GM21526 (cell line): ENCODE measurements around the gene CYSTM1.

Experiments
- ATAC-seq: cut with Tn5 transposase; IDR thresholded peaks from one replicate; pipeline ENCODE4 v1.9.1; 2021; ENCODE audit warnings: moderate library complexity; ENCODE audit not compliant: unreplicated experiment, low FRiP score

The CYSTM1 gene

GRCh38 chr5:140232731-140233130, 57.7 kb downstream of the CYSTM1 start:
- no peak for ATAC-seq

- ATAC-seq: no peak
Measured at GRCh38 chr5:140234377-140234989, 59.5 kb downstream of the CYSTM1 start.

- ATAC-seq: no peak
Measured at GRCh38 chr5:140235791-140236551, 61.0 kb downstream of the CYSTM1 start.

GRCh38 chr5:140236891-140237598, 62.1 kb downstream of the CYSTM1 start:
- ATAC-seq: no peak

- no peak for ATAC-seq
Measured at GRCh38 chr5:140238756-140239155, 63.8 kb downstream of the CYSTM1 start.

GRCh38 chr5:140239461-140239860, 64.5 kb downstream of the CYSTM1 start:
- ATAC-seq: no peak

GRCh38 chr5:140239939-140240700, 65.1 kb downstream of the CYSTM1 start:
- peak; percentile 51 for ATAC-seq

- no peak for ATAC-seq
Measured at GRCh38 chr5:140240987-140241706, 66.2 kb downstream of the CYSTM1 start.

GRCh38 chr5:140242099-140242498, 67.1 kb downstream of the CYSTM1 start:
- ATAC-seq: no peak

- ATAC-seq: no peak
Measured at GRCh38 chr5:140242890-140243585, 68.0 kb downstream of the CYSTM1 start.

DNA sequence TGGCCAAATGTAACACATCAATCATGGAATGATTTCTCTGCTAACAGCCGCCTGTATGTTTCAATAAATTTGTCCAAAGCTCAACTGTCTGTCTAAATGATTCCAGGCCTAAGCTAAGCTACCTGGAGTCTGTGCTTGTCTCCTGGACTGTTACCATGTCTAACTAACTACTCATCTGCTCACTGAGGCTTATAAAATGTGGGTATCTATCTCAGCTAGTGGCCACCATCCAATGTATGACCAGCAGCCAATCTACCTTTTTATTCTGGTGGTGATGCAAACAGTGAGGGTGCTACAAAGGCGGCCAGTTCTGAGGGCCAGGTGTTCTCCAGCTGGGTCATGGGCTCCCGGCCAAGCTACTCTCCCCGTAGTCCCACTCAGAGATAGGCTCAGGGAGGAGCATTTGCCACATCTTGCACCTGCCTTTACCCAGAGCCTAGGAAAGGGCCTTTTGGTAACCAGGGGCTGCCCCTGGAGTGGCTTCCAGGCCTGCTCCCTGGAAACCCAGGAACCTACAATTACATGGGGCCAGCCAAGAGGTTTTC, 68.8 kb downstream of the CYSTM1 start:
- no peak for ATAC-seq

DNA sequence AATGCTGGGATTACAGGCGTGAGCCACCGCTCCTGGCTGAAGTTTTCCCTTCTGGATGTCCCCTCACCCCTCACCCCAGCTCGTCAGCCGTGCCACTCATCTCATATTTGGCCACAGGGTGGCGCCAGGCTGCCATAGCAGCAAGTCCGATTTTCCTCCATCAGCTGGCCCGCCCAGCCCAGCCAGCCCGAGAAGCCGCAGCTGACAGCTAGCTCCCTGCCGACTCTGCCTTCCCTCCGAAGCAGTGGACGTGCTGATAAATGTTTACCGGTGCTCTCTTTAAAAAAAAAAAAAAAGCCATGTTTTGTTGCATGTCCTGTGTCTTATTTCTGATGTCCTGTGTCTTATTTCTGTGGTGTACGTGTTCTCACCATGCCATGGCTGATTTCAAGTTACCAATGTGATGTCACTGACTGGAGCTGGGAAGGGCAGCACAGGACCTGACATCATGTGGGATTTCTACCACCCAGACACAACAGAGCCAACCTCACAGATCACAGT, 69.6 kb downstream of the CYSTM1 start:
- ATAC-seq: peak; percentile 67

DNA sequence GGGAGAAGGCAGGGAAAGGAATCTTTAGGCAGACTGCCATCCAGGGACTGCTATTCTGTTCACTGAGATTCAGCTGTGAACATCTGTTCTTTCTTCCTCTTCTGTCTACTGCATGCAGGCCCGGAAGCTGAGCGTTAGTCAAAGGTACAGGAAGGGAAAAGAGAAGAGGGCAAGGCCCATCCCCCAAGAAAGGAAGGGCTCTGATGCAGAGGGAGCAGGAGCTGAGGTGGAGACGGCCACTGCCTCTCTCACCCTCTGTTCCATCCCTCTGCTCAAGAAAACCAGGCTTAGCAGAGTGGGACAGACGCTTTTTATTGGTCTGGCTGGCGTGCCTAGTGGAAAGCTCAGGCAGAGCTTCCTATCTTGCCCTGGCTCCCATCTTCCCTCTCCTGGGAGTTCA, 70.4 kb downstream of the CYSTM1 start:
- no peak for ATAC-seq

GRCh38 chr5:140245926-140246325, 70.9 kb downstream of the CYSTM1 start:
- ATAC-seq: no peak

DNA sequence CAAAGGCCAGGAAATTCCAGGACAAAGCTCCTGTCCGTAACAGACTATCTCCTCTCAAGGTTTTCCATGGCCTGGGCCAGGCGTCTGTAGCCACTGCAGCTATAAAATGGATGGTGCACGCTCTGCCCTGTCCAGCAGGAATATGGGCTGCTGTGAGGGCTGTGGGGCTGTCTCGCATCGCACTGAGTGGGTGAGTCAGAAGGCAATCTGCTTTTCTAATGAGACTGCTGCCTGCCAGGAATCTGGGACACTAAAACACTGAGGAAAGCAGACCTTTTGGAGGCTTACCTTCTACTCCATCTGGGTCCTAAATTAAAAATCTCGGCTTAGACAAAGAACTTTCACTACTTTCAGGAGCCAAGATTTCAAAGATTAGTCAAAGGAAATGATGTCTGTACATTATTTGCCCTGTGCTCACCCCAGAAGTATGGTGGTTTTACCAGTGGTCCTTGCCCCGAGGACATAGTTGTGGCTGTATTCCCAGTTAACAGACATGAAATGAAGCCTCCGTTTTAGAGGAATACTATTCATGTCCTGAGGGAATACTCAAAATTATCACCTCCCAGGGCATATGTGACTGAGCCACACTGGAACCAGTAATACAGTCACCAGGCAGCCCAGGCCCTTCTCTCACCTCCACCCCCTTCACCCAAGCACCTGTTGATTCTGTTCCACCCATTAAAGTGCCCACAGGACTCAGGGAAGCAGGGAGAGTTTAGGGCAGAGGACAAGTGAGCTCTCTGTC, 71.6 kb downstream of the CYSTM1 start:
- no peak for ATAC-seq

DNA sequence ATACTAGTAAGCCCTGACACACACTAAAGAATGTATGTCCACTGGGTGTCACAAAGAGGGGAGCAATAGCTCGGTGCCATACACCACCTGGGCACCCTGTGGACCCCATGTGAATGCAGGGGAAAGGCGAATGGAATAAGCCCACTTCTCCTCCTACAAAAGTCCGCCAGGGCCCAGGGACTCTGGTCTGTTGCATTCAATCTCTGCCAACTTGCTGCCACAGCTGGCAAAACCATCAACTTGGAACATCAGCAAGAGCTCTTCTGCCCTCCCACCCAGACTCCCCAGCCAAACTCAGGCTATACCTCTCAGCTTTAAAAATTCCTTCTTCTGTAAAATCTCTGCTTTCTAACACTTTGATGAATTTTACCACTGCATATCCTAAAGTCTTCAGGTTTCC, 73.4 kb downstream of the CYSTM1 start:
- no peak for ATAC-seq

- no peak for ATAC-seq
Measured at GRCh38 chr5:140249536-140249935, 74.5 kb downstream of the CYSTM1 start.

DNA sequence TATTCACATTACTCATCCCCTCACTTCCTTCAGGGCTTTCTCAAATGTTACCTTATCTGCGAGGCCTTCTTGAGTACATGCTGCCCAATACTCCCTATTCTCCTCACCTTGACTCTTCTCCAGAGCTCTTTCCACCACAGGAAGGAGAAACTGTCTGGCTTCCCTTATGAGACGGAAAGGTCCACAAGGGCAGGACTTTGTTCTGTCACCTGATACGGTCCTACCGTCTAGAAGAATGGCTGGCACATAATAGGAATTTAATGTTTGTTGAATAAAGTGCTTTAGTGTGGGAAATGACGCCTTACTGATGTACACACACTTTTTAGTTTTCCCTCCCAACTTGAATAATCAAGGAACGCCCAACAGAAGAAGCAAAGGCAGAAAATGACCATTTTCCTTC, 75.4 kb downstream of the CYSTM1 start:
- no peak for ATAC-seq
